Measurements from ENCODE around the gene ATF7IP2.
"Not testable (repeated sequence)": the region's sequence is repeated elsewhere in the genome, so short reads cannot be mapped to it uniquely, and the experiment has no call there.

ATF7IP2 gene

DNA sequence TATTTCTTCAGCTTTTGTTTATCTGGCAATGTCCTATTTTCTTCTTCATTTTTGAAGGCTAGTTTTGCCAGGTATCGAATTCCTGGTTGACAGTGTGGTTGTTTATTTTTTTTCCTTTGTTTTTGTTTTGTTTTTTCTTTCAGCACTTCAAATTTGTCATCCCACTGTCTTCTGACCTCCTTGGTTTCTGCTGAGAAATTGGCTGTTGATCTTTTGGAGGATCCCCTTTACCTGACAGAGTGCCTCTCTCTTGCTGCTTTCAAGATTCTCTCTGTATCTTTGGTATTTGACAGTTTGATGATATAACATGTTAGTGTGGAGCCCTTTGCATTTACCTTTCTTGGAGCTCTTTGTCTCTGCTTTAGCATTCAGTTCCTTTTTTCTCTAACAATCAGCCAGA, 9.6 kb upstream of the ATF7IP2 start:
- no peak for DNase-seq

DNA sequence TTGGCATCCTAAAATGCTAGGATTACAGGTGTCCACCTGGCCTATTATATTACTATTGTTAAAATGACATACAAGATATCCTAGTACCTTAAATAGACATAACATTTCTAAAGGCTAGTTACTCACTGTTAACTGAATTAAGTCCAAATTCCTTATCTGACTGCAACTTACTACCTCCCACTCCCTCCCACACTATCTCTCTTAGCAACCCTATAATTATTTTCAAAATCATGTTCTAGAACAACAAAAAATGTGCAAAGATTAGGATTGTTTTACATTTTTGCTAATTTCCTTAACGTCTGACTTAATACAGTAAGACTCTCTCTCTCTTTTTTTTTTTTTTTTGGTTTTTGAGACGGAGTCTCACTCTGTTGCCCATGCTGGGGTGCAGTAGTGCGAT, 2.2 kb upstream of the ATF7IP2 start:
- no peak for DNase-seq

DNA sequence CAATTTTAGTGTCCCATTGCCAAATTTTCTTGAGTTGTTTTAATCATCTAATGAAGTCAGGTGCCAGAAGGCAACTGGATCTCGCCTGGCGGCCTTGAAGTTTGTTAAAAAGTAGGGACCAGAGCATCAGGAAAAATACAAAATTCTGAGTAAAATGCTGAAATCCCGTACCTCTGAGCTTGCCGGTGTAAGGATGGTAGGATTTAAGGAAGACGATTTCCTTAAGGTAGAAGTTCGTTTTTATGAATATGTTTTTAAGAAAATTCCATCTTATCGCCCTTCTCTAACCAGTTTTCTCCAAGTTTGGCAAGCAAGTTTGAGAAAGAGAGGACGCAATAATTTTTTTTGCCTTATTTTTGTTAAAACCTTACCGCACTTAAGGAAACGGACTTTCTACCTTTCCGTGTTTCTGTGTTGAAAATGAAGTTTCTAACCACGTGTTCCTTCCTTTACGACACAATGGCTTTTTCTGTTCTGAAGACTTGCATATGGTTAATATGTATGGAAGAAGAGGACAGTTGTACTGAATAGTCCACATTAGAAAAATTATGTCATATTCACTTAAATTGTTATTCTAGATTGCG, 748 bp downstream of the ATF7IP2 start:
- DNase-seq, result no peak

DNA sequence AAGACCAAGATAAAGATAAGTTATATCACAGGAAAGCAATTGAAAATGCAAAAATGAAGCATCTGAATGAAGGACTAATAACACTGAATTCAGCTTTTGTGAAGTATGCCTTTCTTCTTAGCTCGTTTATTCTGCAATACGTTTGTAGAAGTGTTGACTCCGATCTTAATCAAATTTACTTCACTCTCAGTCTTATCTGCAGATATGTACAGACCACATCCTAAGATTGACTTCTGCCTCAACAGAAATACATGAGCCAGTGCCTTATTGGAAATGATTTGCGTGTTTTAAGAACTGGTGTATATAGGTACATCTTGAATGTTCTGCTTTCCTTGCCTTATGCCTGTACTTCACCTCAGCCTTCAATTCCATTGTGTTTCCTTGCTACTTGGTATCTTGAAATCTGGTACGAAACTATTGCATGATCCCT, 1.3 kb downstream of the ATF7IP2 start:
- no peak for DNase-seq

DNA sequence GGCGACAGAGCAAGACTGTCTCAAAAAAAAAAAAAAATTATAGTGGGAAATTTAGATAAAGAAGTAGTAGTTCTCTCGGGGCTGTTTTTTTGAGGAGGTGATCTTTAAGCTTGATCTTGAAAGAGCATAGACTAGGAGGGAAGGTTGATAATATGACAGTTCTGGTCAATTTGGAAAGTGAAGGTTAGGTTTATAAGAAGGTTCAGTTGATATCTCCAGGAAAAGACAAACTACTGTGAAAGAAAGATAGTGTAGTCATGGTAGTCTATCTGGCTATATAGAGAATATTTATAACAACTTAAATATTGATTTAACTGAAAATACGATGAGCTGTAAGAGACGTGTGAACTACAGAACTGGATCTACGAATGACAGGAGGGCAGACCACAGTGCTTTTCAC, 3.1 kb downstream of the ATF7IP2 start:
- no peak for DNase-seq

GRCh38 chr16:10390330-10390729, 4.5 kb downstream of the ATF7IP2 start:
- DNase-seq, result no peak

DNA sequence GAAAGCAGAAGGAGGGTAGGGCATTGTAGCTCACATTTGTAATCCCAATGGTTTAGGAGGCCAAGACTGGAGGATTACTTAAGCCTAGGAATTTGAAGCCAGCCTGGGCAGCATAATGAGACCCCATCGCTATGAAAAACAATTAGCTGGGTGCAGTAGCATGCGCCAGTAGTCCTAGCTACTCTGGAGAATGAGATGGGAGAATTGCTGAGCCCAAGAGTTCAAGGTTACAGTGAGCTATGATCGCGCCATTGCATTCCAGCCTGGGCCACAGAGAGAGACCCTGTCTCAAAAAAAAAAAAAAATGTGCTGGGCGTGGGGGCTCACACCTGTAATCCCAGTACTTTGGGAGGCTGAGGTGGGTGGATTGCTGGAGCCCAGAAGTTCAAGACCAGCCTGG, 5.0 kb downstream of the ATF7IP2 start:
- no peak for DNase-seq

DNA sequence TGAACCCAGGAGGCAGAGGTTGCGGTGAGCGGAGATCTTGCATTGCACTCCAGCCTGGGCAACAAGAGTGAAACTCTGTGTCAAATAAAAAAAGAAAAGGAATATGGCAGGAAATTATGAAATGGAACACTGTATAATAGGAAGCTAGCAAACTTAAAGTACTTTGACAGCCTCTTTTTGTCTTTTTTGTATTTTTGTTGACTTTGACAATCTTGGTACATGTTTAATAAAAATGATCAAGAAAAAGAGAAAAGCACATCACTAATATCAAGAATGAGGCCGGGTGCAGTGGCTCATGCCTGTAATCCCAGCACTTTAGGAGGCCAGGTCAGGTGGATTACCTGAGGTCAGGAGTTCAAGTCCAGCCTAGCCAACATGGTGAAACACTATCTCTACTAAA, 5.5 kb downstream of the ATF7IP2 start:
- DNase-seq, result no peak

GRCh38 chr16:10402975-10403374, 17.1 kb downstream of the ATF7IP2 start:
- DNase-seq, result no peak

- DNase-seq, result no peak
Observed at GRCh38 chr16:10405386-10405939, 19.6 kb downstream of the ATF7IP2 start.

DNA sequence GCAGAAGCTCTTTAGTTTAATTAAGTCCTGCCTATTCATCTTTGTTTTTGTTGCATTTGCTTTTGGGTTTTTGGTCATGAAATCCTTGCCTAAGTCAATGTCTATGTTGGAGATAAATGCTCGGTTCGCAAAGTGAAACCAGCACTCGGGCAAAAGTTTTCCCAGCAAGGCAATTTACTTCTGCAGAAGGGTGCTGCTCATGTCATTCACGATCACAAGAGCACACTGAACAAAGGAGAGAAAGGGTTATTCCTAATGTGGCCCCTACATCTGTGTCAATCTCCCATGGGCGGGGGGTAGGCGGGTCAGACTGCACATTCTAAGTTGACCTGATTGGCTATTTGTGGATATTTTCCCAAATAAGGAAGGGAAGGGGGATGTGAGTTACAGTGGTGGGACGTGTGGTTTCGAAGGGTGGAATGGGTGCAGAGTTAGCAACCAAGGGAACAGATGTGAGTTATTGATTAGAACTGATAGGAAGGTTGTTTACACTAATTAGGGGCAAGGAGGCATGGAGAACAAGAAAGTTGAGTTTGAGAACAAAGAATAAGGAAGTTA, 23.0 kb downstream of the ATF7IP2 start:
- DNase-seq, result no peak

- DNase-seq, result not testable (repeated sequence)
Observed at GRCh38 chr16:10409713-10410112, 23.9 kb downstream of the ATF7IP2 start.

- no peak for DNase-seq
Observed at GRCh38 chr16:10410469-10410868, 24.6 kb downstream of the ATF7IP2 start.

- no peak for DNase-seq
Observed at GRCh38 chr16:10412935-10413601, 27.2 kb downstream of the ATF7IP2 start.

- not testable (repeated sequence) for DNase-seq
Observed at GRCh38 chr16:10418204-10418603, 32.3 kb downstream of the ATF7IP2 start.

GRCh38 chr16:10419701-10420100, 33.8 kb downstream of the ATF7IP2 start:
- DNase-seq, result no peak

DNA sequence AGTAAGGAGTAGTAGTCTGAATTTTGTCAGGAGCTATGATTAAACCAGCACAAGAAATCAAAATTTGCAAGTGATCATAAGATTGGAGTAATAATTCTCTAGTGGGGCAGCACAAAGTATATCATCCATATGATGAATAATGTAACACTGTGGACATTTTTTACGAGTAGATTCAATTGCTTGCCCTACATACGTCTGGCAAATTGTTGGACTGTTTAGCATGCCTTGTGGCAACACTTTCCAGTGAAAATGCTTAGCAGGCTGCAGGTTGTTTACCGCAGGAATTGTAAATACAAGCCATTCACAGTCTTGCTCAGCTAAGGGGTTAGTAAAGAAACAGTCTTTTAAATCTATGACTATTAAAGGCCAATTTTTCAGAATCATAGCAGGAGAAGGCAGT, 35.7 kb downstream of the ATF7IP2 start:
- no peak for DNase-seq

- DNase-seq, result no peak
Observed at GRCh38 chr16:10428433-10429168, 42.7 kb downstream of the ATF7IP2 start.

DNA sequence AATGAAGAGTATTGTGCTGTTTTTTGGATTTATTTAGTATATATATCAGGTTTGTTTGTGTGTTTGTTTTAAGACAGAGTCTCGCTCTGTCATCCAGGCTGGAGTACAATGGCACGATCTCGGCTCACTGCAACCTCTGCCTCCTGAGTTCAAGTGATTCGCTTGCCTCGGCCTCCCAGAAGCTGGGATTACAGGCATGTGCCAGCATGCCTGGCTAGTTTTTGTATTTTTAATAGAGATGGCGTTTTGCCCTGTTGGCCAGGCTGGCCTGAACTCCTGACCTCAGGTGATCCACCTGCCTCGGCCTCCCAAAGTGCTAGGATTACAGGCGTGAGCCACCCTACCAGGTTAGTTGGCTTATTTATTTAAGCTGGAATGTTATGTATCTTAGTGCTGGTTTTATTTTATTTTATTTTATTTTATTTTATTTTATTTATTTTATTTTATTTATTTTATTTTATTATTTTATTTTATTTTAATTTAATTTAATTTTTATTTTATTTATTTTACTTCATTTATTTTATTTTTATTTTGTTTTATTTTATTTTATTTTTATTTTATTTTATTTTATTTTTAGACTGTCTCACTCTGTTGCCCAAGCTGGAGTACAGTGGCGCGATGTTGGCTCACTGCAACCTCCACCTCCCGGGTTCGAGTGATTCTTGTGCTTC, 43.6 kb downstream of the ATF7IP2 start:
- not testable (repeated sequence) for DNase-seq

DNA sequence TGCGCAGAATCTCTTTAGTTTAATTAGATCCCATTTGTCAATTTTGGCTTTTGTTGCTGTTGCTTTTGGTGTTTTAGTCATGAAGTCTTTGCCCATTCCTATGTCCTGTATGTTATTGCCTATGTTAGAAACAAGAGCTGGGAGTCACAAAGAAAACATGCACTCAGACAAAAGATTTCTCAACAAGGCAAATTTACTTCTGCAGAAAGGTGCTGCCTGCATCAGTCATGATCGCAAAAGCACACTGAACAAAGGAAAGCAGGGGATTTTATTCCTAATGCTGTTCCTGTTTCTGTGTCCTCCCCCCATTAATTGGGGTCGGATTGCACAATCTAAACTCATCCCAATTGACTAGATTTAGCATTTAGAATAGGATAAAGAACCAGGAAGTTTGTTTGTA, 55.9 kb downstream of the ATF7IP2 start:
- no peak for DNase-seq

DNA sequence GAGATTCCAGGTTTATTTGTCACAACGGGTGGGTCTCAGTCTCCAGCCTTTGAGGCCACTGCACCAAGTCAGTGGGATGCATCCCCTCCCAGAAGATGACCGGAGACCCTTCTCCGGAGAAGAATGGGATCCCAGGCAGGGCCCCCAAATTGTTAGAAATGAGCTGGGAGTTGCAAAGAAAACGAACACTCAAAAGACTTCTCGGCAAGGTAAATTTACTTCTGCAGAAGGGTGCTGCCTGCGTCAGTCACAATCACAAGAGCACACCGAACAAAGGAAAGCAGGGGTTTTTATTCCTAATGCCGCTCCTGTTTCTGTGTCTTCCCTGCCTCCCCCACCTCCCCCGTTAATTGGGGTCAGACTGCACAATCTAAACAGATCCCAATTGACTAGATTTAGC, 61.4 kb downstream of the ATF7IP2 start:
- no peak for DNase-seq

DNA sequence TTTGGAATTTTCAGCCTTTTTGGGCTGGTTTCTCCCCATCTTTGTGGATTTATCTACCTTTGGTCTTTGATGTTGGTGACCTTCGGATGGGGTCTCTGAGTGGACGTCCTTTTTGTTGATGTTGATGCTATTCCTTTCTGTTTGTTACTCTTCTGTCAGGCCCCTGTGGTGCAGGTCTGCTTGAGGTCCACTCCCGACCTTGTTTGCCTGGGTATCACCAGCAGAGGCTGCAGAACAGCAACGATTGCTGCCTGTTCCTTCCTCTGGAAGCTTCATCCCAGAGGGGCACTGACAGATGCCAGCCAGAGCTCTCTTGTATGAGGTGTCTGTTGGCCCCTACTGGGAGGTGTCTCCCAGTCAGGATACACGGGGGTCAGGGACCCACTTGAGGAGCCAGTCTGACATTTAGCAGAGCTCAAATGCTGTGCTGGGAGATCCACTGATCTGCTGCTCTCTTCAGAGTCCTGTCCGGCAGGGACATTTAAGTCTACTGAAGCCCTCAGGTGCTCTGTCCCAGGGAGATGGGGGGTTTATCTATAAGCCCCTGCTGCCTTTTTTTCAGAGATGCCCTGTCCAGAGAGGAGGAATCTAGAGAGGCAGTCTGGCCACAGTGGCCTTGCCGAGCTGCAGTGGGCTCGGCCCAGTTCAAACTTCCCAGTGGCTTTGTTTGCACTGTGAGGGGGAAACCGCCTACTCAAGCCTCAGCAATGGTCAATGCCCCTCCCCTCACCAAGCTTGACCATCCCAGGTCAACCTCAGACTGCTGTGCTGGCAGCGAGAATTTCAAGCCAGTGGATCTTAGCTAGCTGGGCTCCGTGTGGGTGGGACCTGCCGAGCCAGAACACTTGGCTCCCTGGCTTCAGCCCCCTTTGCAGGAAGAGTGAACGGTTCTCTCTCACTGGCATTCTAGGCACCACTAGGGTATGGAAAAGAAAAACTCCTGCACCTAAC, 66.6 kb downstream of the ATF7IP2 start:
- DNase-seq, result not testable (repeated sequence)
